Measurements from ENCODE around the gene GIT2.

- TF ChIP-seq, protein P1, sequence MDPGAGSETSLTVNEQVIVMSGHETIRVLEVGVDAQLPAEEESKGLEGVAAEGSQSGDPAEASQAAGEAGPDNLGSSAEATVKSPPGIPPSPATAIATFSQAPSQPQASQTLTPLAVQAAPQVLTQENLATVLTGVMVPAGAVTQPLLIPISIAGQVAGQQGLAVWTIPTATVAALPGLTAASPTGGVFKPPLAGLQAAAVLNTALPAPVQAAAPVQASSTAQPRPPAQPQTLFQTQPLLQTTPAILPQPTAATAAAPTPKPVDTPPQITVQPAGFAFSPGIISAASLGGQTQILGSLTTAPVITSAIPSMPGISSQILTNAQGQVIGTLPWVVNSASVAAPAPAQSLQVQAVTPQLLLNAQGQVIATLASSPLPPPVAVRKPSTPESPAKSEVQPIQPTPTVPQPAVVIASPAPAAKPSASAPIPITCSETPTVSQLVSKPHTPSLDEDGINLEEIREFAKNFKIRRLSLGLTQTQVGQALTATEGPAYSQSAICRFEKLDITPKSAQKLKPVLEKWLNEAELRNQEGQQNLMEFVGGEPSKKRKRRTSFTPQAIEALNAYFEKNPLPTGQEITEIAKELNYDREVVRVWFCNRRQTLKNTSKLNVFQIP (CRISPR knock-in tag; IDR thresholded peaks at IDR 0.05; ENCODE audit: borderline replicate concordance, low read depth), result no peak
- TF ChIP-seq CREB5 (CRISPR knock-in tag; IDR thresholded peaks at IDR 0.05; ENCODE audit: low read depth) (no peak), PPARA (CRISPR knock-in tag; IDR thresholded peaks at IDR 0.05; ENCODE audit: borderline replicate concordance) (no peak)
Observed at GRCh38 chr12:109890620-109891170, 105.5 kb downstream of the GIT2 start.

Measured in SK-N-SH treated with all-trans-retinoic acid at 6 μM for 48 hours (cell line).